ENCODE results near the gene HNRNPL. TPM values are rescaled to one million over a fixed set of nuclear protein-coding genes. Genes with fewer than 3 reads are reported as not detected.

Gene HNRNPL
- total RNA-seq, 1 experiment from 2014 or later = 642 TPM

DNA sequence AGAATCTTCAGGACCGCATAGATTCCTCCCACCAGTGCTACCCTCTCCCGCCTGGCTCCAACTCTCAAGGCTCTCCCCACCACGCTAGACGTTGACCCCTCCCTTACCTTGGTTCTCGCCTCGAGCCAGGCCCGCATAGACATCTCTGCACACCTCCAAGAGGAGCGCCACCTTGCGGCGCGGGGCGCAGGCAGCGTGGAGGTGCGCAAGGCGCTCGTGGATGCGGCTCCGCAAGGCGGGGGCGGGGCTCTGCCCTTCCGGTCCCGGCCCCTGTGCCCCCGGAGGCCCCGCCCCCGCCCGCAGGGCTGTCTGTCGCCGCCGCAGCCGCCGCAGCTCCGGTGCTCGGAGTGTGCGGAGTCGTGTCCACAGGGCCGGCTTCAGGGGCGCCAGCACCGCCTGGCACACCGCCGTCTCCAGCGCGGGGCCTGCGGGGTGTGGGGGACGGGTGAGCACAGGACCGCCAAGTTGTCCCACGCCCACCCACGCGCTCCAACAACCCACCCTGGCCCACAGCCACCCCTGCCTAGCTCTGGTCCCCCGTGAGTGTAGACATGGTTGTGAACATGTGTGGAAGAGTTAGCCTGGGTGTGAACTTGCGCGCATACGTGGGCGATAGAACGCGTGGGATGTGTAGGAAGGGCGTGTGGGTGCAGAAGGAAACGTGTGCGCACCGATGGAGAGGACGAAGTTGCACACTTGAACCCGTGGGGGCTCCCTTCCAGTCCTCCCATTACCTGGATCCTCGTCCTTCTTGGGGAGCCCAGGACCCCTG lies 20.2 kb upstream of the HNRNPL start:
- no peaks in the 10 kb centered on the region for H3K27me3 ChIP-seq (replicated peaks; ENCODE audit: insufficient read depth, low read depth, low read length, poor library complexity)
- intact Hi-C loops (cut with micrococcal nuclease; ENCODE audit: unreplicated experiment) = no loop called here
- H3K27ac ChIP-seq (ENCODE audit: low read depth, low read length, poor library complexity, severe bottlenecking) = no peak overlapping the region
- H3K36me3 ChIP-seq (ENCODE audit: insufficient read depth, low read length, poor library complexity, severe bottlenecking) = no peaks in the 10 kb centered on the region
- no peaks in the 10 kb centered on the region for H3K4me1 ChIP-seq (ENCODE audit: insufficient read depth, low read length, poor library complexity, severe bottlenecking)
- no TSS peak for BruUV-seq (replicated peaks)
- H3K4me3 ChIP-seq (ENCODE audit: low read depth, low read length, poor library complexity, severe bottlenecking) = peak overlapping the region; percentile 50
- no peak for TF ChIP-seq EZH2 (IDR thresholded peaks at IDR 0.05; ENCODE audit: borderline replicate concordance, low read depth, low read length, poor library complexity, severe bottlenecking)
- TF ChIP-seq, protein P1, sequence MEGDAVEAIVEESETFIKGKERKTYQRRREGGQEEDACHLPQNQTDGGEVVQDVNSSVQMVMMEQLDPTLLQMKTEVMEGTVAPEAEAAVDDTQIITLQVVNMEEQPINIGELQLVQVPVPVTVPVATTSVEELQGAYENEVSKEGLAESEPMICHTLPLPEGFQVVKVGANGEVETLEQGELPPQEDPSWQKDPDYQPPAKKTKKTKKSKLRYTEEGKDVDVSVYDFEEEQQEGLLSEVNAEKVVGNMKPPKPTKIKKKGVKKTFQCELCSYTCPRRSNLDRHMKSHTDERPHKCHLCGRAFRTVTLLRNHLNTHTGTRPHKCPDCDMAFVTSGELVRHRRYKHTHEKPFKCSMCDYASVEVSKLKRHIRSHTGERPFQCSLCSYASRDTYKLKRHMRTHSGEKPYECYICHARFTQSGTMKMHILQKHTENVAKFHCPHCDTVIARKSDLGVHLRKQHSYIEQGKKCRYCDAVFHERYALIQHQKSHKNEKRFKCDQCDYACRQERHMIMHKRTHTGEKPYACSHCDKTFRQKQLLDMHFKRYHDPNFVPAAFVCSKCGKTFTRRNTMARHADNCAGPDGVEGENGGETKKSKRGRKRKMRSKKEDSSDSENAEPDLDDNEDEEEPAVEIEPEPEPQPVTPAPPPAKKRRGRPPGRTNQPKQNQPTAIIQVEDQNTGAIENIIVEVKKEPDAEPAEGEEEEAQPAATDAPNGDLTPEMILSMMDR (conservative IDR thresholded peaks at IDR 0.05; ENCODE audit: low read depth, low read length) = peak; percentile 84
- CTCF ChIA-PET = interaction anchor here (0.8 to 1.4 kb wide), 3 partner anchors 18 to 60 kb away, joined by 3 to 9 read pairs (median 4); partner anchors contain the start of genes HNRNPL and SARS2
- peak; percentile 86 for DNase-seq (ENCODE audit: low spot score)
- H3K9me3 ChIP-seq (ENCODE audit: low read depth, low read length, poor library complexity, severe bottlenecking) = no peaks in the 10 kb centered on the region
- POLR2A ChIA-PET (ENCODE audit: low non-redundant PET) = no interaction called here

DNA sequence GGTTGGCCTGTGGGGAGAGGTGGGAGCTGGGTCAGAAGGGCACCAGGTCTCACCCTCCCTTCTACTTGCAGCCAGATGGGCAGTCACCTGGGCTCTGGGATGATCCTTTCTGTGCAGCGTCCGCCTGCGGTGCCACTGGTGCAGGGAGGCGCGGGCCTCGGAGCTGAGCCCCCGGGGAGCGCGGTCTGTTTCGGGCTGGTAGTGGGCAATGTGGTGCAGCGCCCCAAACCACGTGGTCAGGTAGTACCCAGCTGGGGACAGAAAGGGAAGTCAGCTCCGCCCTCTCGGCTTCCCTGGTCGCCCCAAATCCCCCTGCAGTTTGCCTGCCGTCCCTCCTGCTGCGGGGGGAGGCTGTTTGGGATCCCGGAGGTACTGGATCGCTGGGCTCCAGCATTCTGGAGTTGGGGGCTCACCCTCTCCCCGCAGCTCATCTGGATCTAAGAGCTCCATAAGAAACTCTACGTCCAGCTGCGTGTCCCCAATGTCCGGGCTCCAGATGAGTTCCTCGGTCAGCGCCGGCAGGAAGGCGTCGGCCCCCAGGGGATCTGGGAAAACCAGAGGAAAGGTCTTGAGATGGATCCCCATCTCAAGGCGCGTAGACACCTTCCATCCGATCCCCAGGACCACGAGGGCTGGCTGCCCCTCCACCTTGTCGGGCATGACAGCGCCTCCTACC lies 19.5 kb upstream of the HNRNPL start:
- no peaks in the 10 kb centered on the region for H3K9me3 ChIP-seq (ENCODE audit: low read depth, low read length, poor library complexity, severe bottlenecking)
- ChIA-PET CTCF (interaction anchor here (0.5 to 1.4 kb wide), 4 partner anchors 18 to 67 kb away, joined by 3 to 9 read pairs (median 4); partner anchors contain the start of genes HNRNPL and SARS2), POLR2A (ENCODE audit: low non-redundant PET) (no interaction called here)
- no TSS peak for BruUV-seq (replicated peaks)
- intact Hi-C loops (cut with micrococcal nuclease; ENCODE audit: unreplicated experiment) = no loop called here
- DNase-seq (ENCODE audit: low spot score) = no peak
- peak overlapping the region; percentile 50 for H3K4me3 ChIP-seq (ENCODE audit: low read depth, low read length, poor library complexity, severe bottlenecking)
- H3K27ac ChIP-seq (ENCODE audit: low read depth, low read length, poor library complexity, severe bottlenecking) = no peak overlapping the region
- TF ChIP-seq EZH2 (IDR thresholded peaks at IDR 0.05; ENCODE audit: borderline replicate concordance, low read depth, low read length, poor library complexity, severe bottlenecking) = no peak
- TF ChIP-seq, protein P1 (conservative IDR thresholded peaks at IDR 0.05; ENCODE audit: low read depth, low read length) = no peak
- no peaks in the 10 kb centered on the region for H3K36me3 ChIP-seq (ENCODE audit: insufficient read depth, low read length, poor library complexity, severe bottlenecking)
- no peaks in the 10 kb centered on the region for H3K27me3 ChIP-seq (replicated peaks; ENCODE audit: insufficient read depth, low read depth, low read length, poor library complexity)
- H3K4me1 ChIP-seq (ENCODE audit: insufficient read depth, low read length, poor library complexity, severe bottlenecking) = no peaks in the 10 kb centered on the region

DNA sequence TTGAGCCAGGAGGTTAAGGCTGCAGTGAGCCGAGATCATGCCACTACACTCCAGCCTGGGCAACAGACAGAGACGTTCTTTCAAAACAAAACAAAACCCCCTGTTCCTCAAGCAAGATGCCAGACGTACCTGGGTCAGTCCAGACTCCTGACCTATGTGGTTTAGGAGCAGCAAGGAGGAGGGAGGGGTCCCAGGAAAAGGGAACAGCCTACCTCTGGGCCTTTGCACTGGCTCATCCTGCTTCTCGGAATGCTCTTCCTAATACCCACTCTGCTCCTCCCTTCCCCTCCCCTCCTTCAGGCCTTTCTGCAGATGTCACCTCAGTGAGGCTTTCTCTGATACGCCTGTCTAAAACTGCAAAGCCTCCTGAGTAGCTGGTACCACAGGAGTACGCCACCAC lies 18.8 kb upstream of the HNRNPL start:
- intact Hi-C loops (cut with micrococcal nuclease; ENCODE audit: unreplicated experiment) = no loop called here
- POLR2A ChIA-PET (ENCODE audit: low non-redundant PET) = no interaction called here
- BruUV-seq (replicated peaks) = TSS peak; percentile 65
- CTCF ChIA-PET = interaction anchor here (0.5 kb wide), 1 partner anchor 66 kb away, joined by 3 read pairs; no protein-coding TSS in a partner anchor
- TF ChIP-seq, protein P1 (conservative IDR thresholded peaks at IDR 0.05; ENCODE audit: low read depth, low read length) = no peak
- no peak for TF ChIP-seq EZH2 (IDR thresholded peaks at IDR 0.05; ENCODE audit: borderline replicate concordance, low read depth, low read length, poor library complexity, severe bottlenecking)
- no peaks in the 10 kb centered on the region for H3K4me1 ChIP-seq (ENCODE audit: insufficient read depth, low read length, poor library complexity, severe bottlenecking)
- no peak overlapping the region for H3K4me3 ChIP-seq (ENCODE audit: low read depth, low read length, poor library complexity, severe bottlenecking)
- DNase-seq (ENCODE audit: low spot score) = no peak
- H3K9me3 ChIP-seq (ENCODE audit: low read depth, low read length, poor library complexity, severe bottlenecking) = no peaks in the 10 kb centered on the region
- no peak overlapping the region for H3K27ac ChIP-seq (ENCODE audit: low read depth, low read length, poor library complexity, severe bottlenecking)
- H3K27me3 ChIP-seq (replicated peaks; ENCODE audit: insufficient read depth, low read depth, low read length, poor library complexity) = no peaks in the 10 kb centered on the region
- no peaks in the 10 kb centered on the region for H3K36me3 ChIP-seq (ENCODE audit: insufficient read depth, low read length, poor library complexity, severe bottlenecking)

Measured in A673 (cell line).